IMR-90 (cell line): ENCODE data around the gene STEAP4. TPM values are rescaled to one million over a fixed set of nuclear protein-coding genes. Genes with fewer than 3 reads are reported as not detected.

Experiments used
- ATAC-seq: fragments of 200-7000 bp; cut with Tn5 transposase; 2 replicates; pipeline ENCODE4 v1.9.1; 2020; ENCODE audit warnings: low read depth, mild to moderate bottlenecking, moderate library complexity
- BruUV-seq: library from RNA; stranded (reverse); fragments of 400-500 nt; replicated peaks from 2 replicates; lab custom pipeline; 2021; lab: Mats Ljungman, UMichigan
- CTCF ChIA-PET: fragments of 300-600 bp; formaldehyde crosslinking; extraction: SDS; loops from one replicate; lab custom pipeline; 2021; ENCODE audit warnings: antibody characterized with exemption; lab: Yijun Ruan, JAX
- POLR2A ChIA-PET: fragments of 300-600 bp; sonication (Branson Sonifier 250); formaldehyde crosslinking; loops from one replicate; lab custom pipeline; 2022; ENCODE audit warnings: antibody characterized with exemption; ENCODE audit not compliant: unreplicated experiment; lab: Charles Lee
- DNase-seq: peaks from one replicate; pipeline ENCODE4 v3.0.0; 2013
- H2AFZ ChIP-seq: replicated peaks from 2 replicates; pipeline ENCODE3; 2013; ENCODE audit warnings: low read length, mild to moderate bottlenecking; ENCODE audit not compliant: poor library complexity
- H2AK5ac ChIP-seq: 2 replicates; pipeline ENCODE4 v1.6.1; 2013; ENCODE audit warnings: low read depth, low read length, inconsistent platforms
- H2AK9ac ChIP-seq: replicated peaks from 2 replicates; pipeline ENCODE3; 2013; ENCODE audit warnings: mild to moderate bottlenecking, low read depth, low read length, moderate library complexity; ENCODE audit not compliant: poor library complexity
- H2BK120ac ChIP-seq: 2 replicates; pipeline ENCODE4 v1.6.1; 2013; ENCODE audit warnings: low read depth, low read length, inconsistent platforms
- H2BK15ac ChIP-seq: 3 replicates; pipeline ENCODE4 v1.6.1; 2013; ENCODE audit warnings: low read depth, low read length, inconsistent platforms
- H2BK20ac ChIP-seq: 2 replicates; pipeline ENCODE4 v1.6.1; 2013; ENCODE audit warnings: low read depth, mild to moderate bottlenecking, inconsistent platforms, low read length, moderate library complexity
- H2BK5ac ChIP-seq: 2 replicates; pipeline ENCODE4 v1.6.1; 2013; ENCODE audit warnings: mild to moderate bottlenecking, low read depth, low read length, inconsistent platforms; ENCODE audit not compliant: poor library complexity, severe bottlenecking
- H3K14ac ChIP-seq: replicated peaks from 2 replicates; pipeline ENCODE4 v1.6.1; 2013; ENCODE audit warnings: low read depth, low read length, inconsistent platforms
- H3K18ac ChIP-seq: 2 replicates; pipeline ENCODE4 v1.6.1; 2013; ENCODE audit warnings: low read depth, low read length, control low read depth
- H3K23ac ChIP-seq: 2 replicates; pipeline ENCODE4 v1.6.1; 2013; ENCODE audit warnings: low read depth, low read length, inconsistent platforms
- H3K27ac ChIP-seq: 2 replicates; pipeline ENCODE4 v1.5.1; 2013; ENCODE audit warnings: mild to moderate bottlenecking, control low read depth, low read length; ENCODE audit not compliant: insufficient read depth
- H3K27me3 ChIP-seq: 2 replicates; pipeline ENCODE4 v1.6.1; 2013; ENCODE audit warnings: low read length; ENCODE audit not compliant: control insufficient read depth, insufficient read depth
- H3K36me3 ChIP-seq: 2 replicates; pipeline ENCODE4 v1.6.1; 2013; ENCODE audit warnings: low read length, mixed read lengths; ENCODE audit not compliant: control insufficient read depth, insufficient read depth
- H3K4ac ChIP-seq: 2 replicates; pipeline ENCODE4 v1.6.1; 2013; ENCODE audit warnings: low read depth, low read length, inconsistent platforms
- H3K4me1 ChIP-seq: 2 replicates; pipeline ENCODE4 v1.6.1; 2013; ENCODE audit warnings: low read length, mixed read lengths; ENCODE audit not compliant: control insufficient read depth, insufficient read depth
- H3K4me2 ChIP-seq: 2 replicates; pipeline ENCODE4 v1.6.1; 2013; ENCODE audit warnings: low read depth, mild to moderate bottlenecking, control low read depth, low read length, moderate library complexity
- H3K4me3 ChIP-seq: 2 replicates; pipeline ENCODE4 v1.5.1; 2013; ENCODE audit warnings: low read depth, mild to moderate bottlenecking, control low read depth, low read length, moderate library complexity; ENCODE audit not compliant: insufficient read depth
- H3K56ac ChIP-seq: 2 replicates; pipeline ENCODE4 v1.6.1; 2013; ENCODE audit warnings: low read length, inconsistent platforms; ENCODE audit not compliant: insufficient read depth; ENCODE audit errors: extremely low read depth
- H3K79me1 ChIP-seq, 2 experiments: 2 replicates each; pipeline ENCODE4 v1.6.1; 2013; ENCODE audit warnings: low read length in 2 of 2, inconsistent platforms in 1 of 2, low read depth in 1 of 2
- H3K9ac ChIP-seq: 2 replicates; pipeline ENCODE4 v1.6.1; 2013; ENCODE audit warnings: low read depth, low read length, control low read depth
- H3K9me1 ChIP-seq: 2 replicates; pipeline ENCODE4 v1.6.1; 2013; ENCODE audit warnings: low read length, inconsistent platforms; ENCODE audit not compliant: insufficient read depth
- H3K9me3 ChIP-seq: 2 replicates; pipeline ENCODE4 v1.6.1; 2013; ENCODE audit warnings: low read length; ENCODE audit not compliant: control insufficient read depth, insufficient read depth
- H4K20me1 ChIP-seq: 2 replicates; pipeline ENCODE4 v1.6.1; 2013; ENCODE audit warnings: low read length, inconsistent platforms; ENCODE audit not compliant: insufficient read depth
- H4K5ac ChIP-seq: 2 replicates; pipeline ENCODE4 v1.6.1; 2013; ENCODE audit warnings: mild to moderate bottlenecking, low read depth, low read length, control low read depth
- H4K8ac ChIP-seq, 2 experiments: 2 replicates each; pipeline ENCODE4 v1.6.1; 2013; ENCODE audit warnings: low read depth in 2 of 2, low read length in 2 of 2, control low read depth in 1 of 2, inconsistent platforms in 1 of 2
- H4K91ac ChIP-seq: 2 replicates; pipeline ENCODE4 v1.6.1; 2013; ENCODE audit warnings: low read depth, low read length, inconsistent platforms; ENCODE audit not compliant: insufficient read depth
- BHLHE40 ChIP-seq: fragments of 150-350 bp; IDR thresholded peaks from 2 replicates; pipeline ENCODE4 v1.6.1; 2016; ENCODE audit warnings: mild to moderate bottlenecking, low read depth, low read length
- CEBPB ChIP-seq: IDR thresholded peaks from 2 replicates; pipeline ENCODE4 v1.6.1; 2012; ENCODE audit warnings: low read depth, low read length, improper control_type of control experiment
- CHD1 ChIP-seq: IDR thresholded peaks from 2 replicates; pipeline ENCODE4 v1.6.1; 2012; ENCODE audit warnings: low read depth, low read length, improper control_type of control experiment
- CTCF ChIP-seq: conservative IDR thresholded peaks from 2 replicates; pipeline ENCODE4 v1.5.1; 2012; ENCODE audit warnings: mild to moderate bottlenecking, low read depth, low read length, improper control_type of control experiment
- ELK1 ChIP-seq: fragments of 150-350 bp; IDR thresholded peaks from 2 replicates; pipeline ENCODE4 v1.6.1; 2016; ENCODE audit warnings: low read depth, mild to moderate bottlenecking, low read length, moderate library complexity, borderline replicate concordance
- FOS ChIP-seq: fragments of 150-350 bp; IDR thresholded peaks from 2 replicates; pipeline ENCODE4 v1.6.1; 2016; ENCODE audit warnings: low read depth, low read length
- MAFK ChIP-seq: IDR thresholded peaks from 2 replicates; pipeline ENCODE4 v1.6.1; 2012; ENCODE audit warnings: low read depth, low read length, improper control_type of control experiment
- MAZ ChIP-seq: IDR thresholded peaks from 2 replicates; pipeline ENCODE4 v1.6.1; 2012; ENCODE audit warnings: low read depth, mild to moderate bottlenecking, low read length, improper control_type of control experiment, moderate library complexity, borderline replicate concordance
- MXI1 ChIP-seq: IDR thresholded peaks from 2 replicates; pipeline ENCODE4 v1.6.1; 2012; ENCODE audit warnings: low read depth, mild to moderate bottlenecking, low read length, moderate library complexity, borderline replicate concordance
- NFE2L2 ChIP-seq: fragments of 150-350 bp; IDR thresholded peaks from 2 replicates; pipeline ENCODE4 v1.6.1; 2016; ENCODE audit warnings: low read depth, mild to moderate bottlenecking, low read length
- POLR2A ChIP-seq: IDR thresholded peaks from 2 replicates; pipeline ENCODE4 v1.6.1; 2012; ENCODE audit warnings: mild to moderate bottlenecking, low read depth, low read length
- RAD21 ChIP-seq: IDR thresholded peaks from 2 replicates; pipeline ENCODE4 v1.6.1; 2012; ENCODE audit warnings: low read length, improper control_type of control experiment
- RCOR1 ChIP-seq: IDR thresholded peaks from 2 replicates; pipeline ENCODE4 v1.6.1; 2012; ENCODE audit warnings: mild to moderate bottlenecking, low read length, improper control_type of control experiment; ENCODE audit not compliant: insufficient replicate concordance
- RFX5 ChIP-seq: IDR thresholded peaks from 2 replicates; pipeline ENCODE4 v1.8.0; 2012; ENCODE audit warnings: low read depth, mild to moderate bottlenecking, low read length, moderate library complexity
- SMC3 ChIP-seq: fragments of 150-350 bp; IDR thresholded peaks from 2 replicates; pipeline ENCODE4 v1.6.1; 2016; ENCODE audit warnings: low read depth, mild to moderate bottlenecking, antibody characterized with exemption, low read length, moderate library complexity
- USF2 ChIP-seq: fragments of 150-350 bp; IDR thresholded peaks from 2 replicates; pipeline ENCODE4 v1.6.1; 2017; ENCODE audit warnings: mild to moderate bottlenecking, antibody characterized with exemption, low read length, low read depth
- WGBS, 2 experiments: methylation state at CpG; one replicate each; pipeline versions ENCODE4 v1.1.5 to v1.1.7; 2013; ENCODE audit warnings: missing lambda C conversion rate in 2 of 2; ENCODE audit not compliant: insufficient read length in 1 of 2; ENCODE audit errors: extremely low coverage in 2 of 2; 5-methylcytosine and 5-hydroxymethylcytosine counted together
- dilution Hi-C: fragments of 300-500 bp; cut with HindIII; formaldehyde crosslinking; loops from one replicate; pipeline ENCODE4 v1.14.3; 2018; ENCODE audit warnings: low sequenced_read_pairs; ENCODE audit not compliant: unreplicated experiment
- in situ Hi-C: fragments of 300-500 bp; cut with MboI; formaldehyde crosslinking; loops from 3 replicates; pipeline ENCODE4 v1.14.3; 2019; ENCODE audit warnings: low sequenced_read_pairs, inconsistent platforms, mixed read lengths
- intact Hi-C: fragments of 100-400 bp; cut with micrococcal nuclease; formaldehyde crosslinking; loops from 2 replicates; pipeline ENCODE4 v1.10.0; 2022
- polyA plus RNA-seq, 3 experiments: library from polyadenylated mRNA; depleted of rRNA; stranded (reverse); fragments of >200 nt; gene quantifications; 2 replicates each; pipeline ENCODE4 v1.2.3, GENCODE V29; 2012; ENCODE audit warnings: low replicate concordance in 1 of 3
- total RNA-seq: library from RNA; depleted of rRNA; stranded (reverse); fragments of >200 nt; gene quantifications from 2 replicates; pipeline ENCODE4 v1.2.3, GENCODE V29; 2012

The STEAP4 gene
- total and polyA plus RNA-seq, 2 of the 4 experiments (the other 2 are of a cell fraction): not detected

- no peak for ATAC-seq
- Histone ChIP-seq H3K9me3 (no peaks in the 10 kb centered on the region), H2BK20ac (no peak overlapping the region), H2BK15ac (no peak overlapping the region), H2AK9ac (no peak overlapping the region), H4K8ac (no peak overlapping the region), H2BK5ac (no peak overlapping the region), H3K9ac (no peak overlapping the region), H3K14ac (no peak overlapping the region), H3K4me2 (no peak overlapping the region), H3K4ac (no peak overlapping the region), H3K4me1 (no peaks in the 10 kb centered on the region), H3K4me3 (no peak overlapping the region), H3K56ac (no peak overlapping the region), H2AK5ac (no peak overlapping the region), H4K91ac (no peak overlapping the region), H3K27me3 (no peaks in the 10 kb centered on the region), H3K79me1 (no peaks in the 10 kb centered on the region), H3K27ac (no peak overlapping the region), H3K36me3 (no peaks in the 10 kb centered on the region), H2AFZ (no peak overlapping the region), H2BK120ac (no peak overlapping the region), H4K5ac (no peak overlapping the region), H3K9me1 (no peaks in the 10 kb centered on the region), H4K20me1 (no peaks in the 10 kb centered on the region), H3K18ac (no peak overlapping the region), H3K23ac (no peak overlapping the region)
- in situ Hi-C loops (no loop called here), intact Hi-C loops (no loop called here), dilution Hi-C loops (no loop called here)
- no peak for DNase-seq
- WGBS, 2 experiments: 50% methylated on average over 1 of the region's 7 CpGs; no CpG with 5 or more reads in 1 of the 2 experiments
- TF ChIP-seq FOS (no peak), MXI1 (no peak), MAFK (no peak), NFE2L2 (no peak), CEBPB (no peak), RCOR1 (no peak), CTCF (no peak), SMC3 (no peak), BHLHE40 (no peak), ELK1 (no peak), RAD21 (no peak), POLR2A (no peak), MAZ (no peak), RFX5 (no peak), CHD1 (no peak), USF2 (no peak)
- no TSS peak for BruUV-seq
- ChIA-PET CTCF (no interaction called here), POLR2A (no interaction called here)
Observed at GRCh38 chr7:88347090-88347489, 40.4 kb upstream of the STEAP4 start.
